ENCODE data around the gene SPPL2B.

SPPL2B gene

DNA sequence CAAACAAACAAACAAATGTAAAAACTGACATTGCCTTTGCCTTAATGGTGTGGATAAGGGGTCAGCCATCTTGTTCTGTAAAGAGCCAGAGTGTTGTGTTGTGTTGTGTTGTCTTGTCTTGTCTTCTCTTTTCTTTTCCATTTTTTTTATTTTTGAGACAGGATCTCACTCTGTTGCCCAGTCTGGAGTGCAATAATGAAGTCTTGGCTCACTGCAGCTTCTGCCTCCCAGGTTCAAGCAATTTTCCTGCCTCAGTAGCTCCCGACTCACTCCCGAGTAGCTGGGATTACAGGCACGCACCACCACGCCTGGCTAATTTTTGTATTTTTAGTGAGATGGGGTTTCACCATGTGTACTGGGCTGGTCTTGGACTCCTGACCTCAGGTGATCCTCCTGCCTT, 71.1 kb downstream of the SPPL2B start:
- TF ChIP-seq, protein P1, sequence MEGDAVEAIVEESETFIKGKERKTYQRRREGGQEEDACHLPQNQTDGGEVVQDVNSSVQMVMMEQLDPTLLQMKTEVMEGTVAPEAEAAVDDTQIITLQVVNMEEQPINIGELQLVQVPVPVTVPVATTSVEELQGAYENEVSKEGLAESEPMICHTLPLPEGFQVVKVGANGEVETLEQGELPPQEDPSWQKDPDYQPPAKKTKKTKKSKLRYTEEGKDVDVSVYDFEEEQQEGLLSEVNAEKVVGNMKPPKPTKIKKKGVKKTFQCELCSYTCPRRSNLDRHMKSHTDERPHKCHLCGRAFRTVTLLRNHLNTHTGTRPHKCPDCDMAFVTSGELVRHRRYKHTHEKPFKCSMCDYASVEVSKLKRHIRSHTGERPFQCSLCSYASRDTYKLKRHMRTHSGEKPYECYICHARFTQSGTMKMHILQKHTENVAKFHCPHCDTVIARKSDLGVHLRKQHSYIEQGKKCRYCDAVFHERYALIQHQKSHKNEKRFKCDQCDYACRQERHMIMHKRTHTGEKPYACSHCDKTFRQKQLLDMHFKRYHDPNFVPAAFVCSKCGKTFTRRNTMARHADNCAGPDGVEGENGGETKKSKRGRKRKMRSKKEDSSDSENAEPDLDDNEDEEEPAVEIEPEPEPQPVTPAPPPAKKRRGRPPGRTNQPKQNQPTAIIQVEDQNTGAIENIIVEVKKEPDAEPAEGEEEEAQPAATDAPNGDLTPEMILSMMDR (IDR thresholded peaks at IDR 0.05; ENCODE audit: low read length) = no peak
- TF ChIP-seq EZH2phosphoT487 (IDR thresholded peaks at IDR 0.05; ENCODE audit: low read length) = no peak
- TF ChIP-seq EZH2 (optimal IDR thresholded peaks at IDR 0.05; ENCODE audit: low read depth, low read length) = no peak
- H3K4me3 ChIP-seq (ENCODE audit: low read length) = no peak overlapping the region

More for the DNA sequence above, 71.1 kb downstream of the SPPL2B start:
- no peak overlapping the region for H2AFZ ChIP-seq (ENCODE audit: low read length)
- no peak overlapping the region for H3K9ac ChIP-seq (ENCODE audit: low read length)
- H3F3A ChIP-seq (ENCODE audit: insufficient read depth, low read length) = peaks cover 10% of the 10 kb centered on the region
- H3K36me3 ChIP-seq (replicated peaks; ENCODE audit: insufficient read depth, low read length) = no peaks in the 10 kb centered on the region
- no peaks in the 10 kb centered on the region for H3K9me2 ChIP-seq (replicated peaks; ENCODE audit: insufficient read depth, low read length)
- DNase-seq = no peak
- no peaks in the 10 kb centered on the region for H4K20me1 ChIP-seq (ENCODE audit: insufficient read depth, low read length)
- H3K27me3 ChIP-seq (replicated peaks; ENCODE audit: insufficient read depth, low read length) = no peaks in the 10 kb centered on the region
- H3K4me2 ChIP-seq (ENCODE audit: low read depth, low read length) = no peak overlapping the region
- no peak overlapping the region for H3K27ac ChIP-seq (ENCODE audit: low read length)
- H3K79me2 ChIP-seq (ENCODE audit: low read length) = no peaks in the 10 kb centered on the region
- H3K9me3 ChIP-seq (replicated peaks; ENCODE audit: insufficient read depth, low read length) = no peaks in the 10 kb centered on the region
- peaks cover 8% of the 10 kb centered on the region for H3K4me1 ChIP-seq (ENCODE audit: low read length)

Measured in MM.1S (cell line).